HG03025 (cell line): Measurements from ENCODE around the gene LRRC8B.
"Not testable (repeated sequence)": the region's sequence is repeated elsewhere in the genome, so short reads cannot be mapped to it uniquely, and the experiment has no call there.

Experiments
- ATAC-seq: cut with Tn5 transposase; IDR thresholded peaks from one replicate; pipeline ENCODE4 v1.9.1; 2021; ENCODE audit warnings: mild to moderate bottlenecking, moderate library complexity; ENCODE audit not compliant: unreplicated experiment, low FRiP score

LRRC8B gene

DNA sequence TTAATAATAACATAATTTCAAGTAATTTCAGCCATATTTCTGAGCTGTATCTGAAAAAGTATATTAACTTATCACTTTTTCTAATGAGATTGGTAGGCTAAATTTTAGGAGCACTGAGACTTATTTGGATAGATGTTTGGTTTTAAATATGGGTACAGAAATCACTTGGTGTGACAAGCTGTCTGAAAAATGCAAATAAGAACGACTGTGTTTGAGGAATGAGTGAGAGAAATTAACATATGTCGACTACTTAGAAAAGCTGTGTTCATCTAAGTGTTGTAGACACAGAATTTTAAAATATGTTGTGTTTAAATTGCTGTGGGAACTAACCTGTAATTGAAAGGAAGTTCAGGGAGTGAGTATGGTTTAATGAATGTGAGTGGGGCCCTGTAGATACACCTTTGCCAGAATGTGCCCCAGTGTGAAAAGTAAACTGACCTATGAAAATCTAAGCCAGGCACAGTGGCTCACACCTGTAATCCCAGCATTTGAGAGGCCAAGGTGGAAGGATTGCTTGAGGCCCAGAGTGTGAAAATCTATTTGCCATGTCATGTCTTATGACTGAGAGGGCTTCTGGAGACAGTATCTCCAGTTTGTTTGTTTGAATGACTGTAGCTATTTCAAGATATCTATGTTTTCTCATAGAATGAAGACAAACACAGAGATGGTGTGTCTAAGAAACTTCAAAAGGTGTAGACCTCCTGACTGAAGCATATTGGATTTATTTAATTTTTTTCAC, 54.5 kb downstream of the LRRC8B start:
- ATAC-seq = no peak

DNA sequence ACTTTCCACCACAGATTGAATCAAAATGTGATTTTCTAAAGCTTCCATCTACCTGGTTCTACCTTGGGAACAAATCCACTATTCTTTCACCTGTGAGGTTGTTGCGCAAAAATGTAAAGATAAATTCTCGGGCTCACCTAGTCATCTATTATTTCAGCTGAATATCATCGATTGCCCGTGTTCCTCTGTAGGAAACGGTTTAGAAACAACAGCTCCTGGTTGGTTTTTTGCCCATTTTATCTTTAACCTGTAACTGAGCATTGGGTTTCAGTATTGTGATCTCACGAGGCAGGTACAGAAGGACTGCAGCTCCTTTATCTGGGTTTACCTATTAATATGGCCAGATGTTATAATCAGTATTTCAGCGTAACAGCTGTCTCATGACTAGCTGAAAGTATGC, 55.4 kb downstream of the LRRC8B start:
- ATAC-seq = no peak

DNA sequence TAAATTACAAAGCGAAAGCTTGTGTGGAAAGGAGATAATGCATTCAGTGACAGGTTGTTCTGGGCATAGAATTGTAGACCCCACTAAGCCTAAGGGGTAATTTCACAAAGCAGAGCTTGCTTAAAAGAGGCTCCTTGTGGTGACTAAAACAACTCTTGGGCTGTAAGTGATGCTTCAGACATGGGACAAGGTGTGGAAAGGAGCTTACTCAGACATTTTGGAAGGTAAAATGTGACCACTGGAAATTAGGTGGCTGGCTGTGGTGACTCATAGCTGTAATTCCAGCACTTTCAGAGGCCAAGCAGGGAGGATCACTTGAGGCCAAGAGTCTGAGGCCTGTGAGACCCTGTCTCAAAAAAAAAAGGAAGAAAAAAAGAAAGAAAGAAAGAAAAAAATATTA, 57.2 kb downstream of the LRRC8B start:
- no peak for ATAC-seq

DNA sequence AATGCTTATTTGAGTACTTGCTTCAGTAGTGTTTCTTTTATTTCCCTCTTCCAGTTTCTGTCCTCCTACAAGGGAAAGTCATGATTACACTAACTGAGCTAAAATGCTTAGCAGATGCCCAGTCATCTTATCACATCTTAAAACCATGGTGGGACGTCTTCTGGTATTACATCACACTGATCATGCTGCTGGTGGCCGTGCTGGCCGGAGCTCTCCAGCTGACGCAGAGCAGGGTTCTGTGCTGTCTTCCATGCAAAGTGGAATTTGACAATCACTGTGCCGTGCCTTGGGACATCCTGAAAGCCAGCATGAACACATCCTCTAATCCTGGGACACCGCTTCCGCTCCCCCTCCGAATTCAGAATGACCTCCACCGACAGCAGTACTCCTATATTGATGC, 57.9 kb downstream of the LRRC8B start:
- no peak for ATAC-seq

DNA sequence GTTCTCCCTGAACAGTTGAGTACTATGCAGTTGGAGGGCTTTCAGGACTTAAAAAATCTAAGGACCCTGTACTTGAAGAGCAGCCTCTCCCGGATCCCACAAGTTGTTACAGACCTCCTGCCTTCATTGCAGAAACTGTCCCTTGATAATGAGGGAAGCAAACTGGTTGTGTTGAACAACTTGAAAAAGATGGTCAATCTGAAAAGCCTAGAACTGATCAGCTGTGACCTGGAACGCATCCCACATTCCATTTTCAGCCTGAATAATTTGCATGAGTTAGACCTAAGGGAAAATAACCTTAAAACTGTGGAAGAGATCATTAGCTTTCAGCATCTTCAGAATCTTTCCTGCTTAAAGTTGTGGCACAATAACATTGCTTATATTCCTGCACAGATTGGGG, 59.6 kb downstream of the LRRC8B start:
- ATAC-seq = no peak

GRCh38 chr1:89584781-89585180, 60.2 kb downstream of the LRRC8B start:
- ATAC-seq = no peak

DNA sequence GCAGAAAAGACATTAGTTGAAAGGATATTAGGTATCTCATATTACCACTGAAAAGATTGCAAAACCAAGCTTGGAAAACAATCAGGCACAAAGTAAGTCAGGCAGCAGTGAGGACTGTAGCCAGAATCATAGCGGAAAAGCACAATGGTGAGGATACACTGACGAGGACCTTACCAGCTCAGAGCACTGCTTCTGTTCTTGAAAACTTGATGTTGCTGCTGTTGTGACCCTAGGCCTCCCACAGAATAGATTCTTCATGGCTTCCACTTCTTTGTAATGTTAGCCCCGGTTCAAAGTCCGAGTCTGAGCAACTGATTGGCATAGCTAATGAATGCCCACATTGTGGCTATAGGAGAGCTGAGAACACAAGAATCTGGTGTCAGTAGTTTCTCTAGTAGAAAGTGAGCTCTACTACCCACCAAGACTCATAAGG, 63.1 kb downstream of the LRRC8B start:
- ATAC-seq = no peak

DNA sequence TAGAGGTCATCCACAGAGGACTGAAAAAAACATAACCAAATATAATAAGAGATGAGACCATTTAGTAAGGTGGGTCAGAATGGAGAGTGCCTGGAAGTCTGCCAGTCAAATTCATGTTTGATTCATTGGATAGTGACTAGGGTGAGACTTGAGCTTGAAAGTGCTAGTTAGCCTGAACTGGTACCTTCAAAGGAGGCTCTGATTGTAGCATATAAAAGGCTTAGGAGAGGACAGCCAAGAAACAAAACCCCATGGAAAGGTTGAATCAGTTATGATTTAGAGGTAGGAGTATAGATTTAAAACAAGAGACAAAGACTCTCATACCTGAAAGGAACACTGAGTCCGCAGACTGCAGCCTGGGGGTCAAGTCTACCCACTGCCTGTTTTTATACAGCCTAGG, 63.9 kb downstream of the LRRC8B start:
- no peak for ATAC-seq

DNA sequence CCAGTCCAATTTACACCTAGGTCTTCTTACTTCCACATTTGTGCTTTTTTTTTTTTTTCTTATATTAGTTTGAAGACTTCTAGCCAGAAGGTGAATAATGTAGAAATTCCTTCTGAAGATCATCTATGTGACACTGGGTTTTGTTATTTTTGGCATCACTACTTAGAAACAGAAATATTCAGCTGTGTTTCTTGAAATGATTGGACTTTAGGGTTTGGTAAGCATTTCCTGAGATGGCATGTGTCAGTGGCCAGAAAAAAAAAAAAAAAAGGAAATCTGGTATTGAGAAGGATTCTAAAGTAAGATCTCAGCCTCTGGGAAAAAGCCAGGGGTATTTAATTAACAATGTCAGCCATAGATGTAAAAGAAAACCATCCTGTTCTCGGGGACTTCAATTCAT, 64.9 kb downstream of the LRRC8B start:
- ATAC-seq = no peak

- no peak for ATAC-seq
Observed at GRCh38 chr1:89590341-89591080, 65.9 kb downstream of the LRRC8B start.

GRCh38 chr1:89592861-89593302, 68.3 kb downstream of the LRRC8B start:
- not testable (repeated sequence) for ATAC-seq

DNA sequence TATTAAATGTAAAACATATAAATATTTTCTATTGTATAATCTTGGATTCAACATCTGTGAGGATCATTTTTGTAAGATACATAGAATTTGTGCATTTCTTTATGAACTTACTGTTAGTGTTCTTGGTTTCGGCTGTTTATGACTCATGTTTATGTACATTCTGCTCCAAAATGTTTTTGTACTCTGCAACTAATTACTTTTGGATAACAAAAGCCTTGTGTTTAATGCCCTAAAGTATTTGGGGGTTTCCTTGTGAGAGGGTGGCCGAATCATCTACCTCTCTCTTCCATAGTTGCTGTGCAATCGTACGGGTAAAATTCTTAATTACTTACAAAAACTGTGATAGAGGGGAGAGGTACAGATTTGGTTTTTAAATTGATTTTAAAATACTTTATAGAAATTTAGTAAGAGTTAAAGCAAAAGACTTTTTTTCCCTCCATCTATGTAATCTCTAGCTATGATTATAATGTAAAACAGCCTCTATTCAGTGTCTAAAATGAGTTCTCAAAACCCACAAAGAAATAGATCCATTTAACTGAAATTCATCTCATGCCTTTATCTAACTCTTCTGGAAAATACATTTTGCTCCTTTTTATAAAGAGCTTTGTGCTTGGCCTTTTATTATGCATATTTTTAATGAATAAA, 69.6 kb downstream of the LRRC8B start:
- no peak for ATAC-seq

DNA sequence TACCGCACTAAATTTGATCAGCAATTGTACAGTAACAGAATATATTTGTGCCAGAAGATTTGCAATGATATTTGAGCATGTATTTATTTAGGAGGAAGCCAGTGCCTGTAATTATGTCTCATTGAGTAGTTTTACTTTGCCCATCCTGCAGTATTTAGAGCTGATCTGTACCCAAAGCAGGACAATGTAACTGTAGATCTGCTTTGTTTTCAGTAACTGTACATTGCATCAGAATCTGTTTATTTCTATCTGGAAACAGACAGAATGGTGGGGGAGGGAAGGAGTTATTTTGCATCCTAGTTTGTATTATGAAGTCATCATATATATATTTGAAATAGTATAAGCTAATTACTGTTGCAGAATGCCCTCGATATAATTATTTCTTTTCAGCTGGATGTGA, 72.1 kb downstream of the LRRC8B start:
- no peak for ATAC-seq

GRCh38 chr1:89598450-89599331, 74.1 kb downstream of the LRRC8B start:
- ATAC-seq = no peak

GRCh38 chr1:89599332-89599630, 74.7 kb downstream of the LRRC8B start:
- no peak for ATAC-seq

DNA sequence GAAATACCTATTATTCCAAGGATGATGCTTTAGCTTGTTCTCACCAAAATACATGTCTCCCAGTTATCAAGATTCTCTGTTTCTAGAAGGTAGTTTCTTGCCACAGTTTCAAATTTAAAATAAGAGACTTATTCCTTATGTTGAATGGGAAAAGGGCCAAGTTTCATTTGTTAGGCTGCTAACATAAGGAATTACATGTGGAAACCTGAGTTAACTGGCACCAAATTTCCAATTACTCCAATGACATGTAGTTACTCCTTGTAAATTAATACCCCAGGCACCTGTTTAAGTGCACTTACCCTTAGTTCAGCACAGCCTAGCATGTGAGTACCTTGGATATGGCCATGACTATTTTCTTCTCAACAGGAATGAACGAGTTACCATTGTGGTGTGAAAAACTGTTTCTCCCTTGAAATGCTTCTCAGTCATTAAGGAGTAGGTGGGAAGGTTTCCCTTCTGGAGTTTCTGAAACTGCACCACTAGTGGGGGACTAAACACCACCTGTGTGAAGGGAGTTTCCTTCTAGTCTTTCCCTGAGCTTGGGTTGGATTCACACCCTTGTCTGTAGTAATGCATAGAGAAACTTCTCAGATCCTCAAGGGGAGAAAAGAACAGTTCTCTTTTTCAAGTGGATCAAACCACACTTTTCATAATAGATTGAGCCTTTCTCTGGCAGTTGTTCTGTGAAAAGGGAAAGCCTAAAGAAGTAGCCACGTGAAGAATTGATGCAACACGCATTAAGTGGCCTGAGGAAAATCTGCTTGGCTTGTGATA, 76.0 kb downstream of the LRRC8B start:
- ATAC-seq = no peak

GRCh38 chr1:89602871-89603404, 78.3 kb downstream of the LRRC8B start:
- ATAC-seq = no peak

DNA sequence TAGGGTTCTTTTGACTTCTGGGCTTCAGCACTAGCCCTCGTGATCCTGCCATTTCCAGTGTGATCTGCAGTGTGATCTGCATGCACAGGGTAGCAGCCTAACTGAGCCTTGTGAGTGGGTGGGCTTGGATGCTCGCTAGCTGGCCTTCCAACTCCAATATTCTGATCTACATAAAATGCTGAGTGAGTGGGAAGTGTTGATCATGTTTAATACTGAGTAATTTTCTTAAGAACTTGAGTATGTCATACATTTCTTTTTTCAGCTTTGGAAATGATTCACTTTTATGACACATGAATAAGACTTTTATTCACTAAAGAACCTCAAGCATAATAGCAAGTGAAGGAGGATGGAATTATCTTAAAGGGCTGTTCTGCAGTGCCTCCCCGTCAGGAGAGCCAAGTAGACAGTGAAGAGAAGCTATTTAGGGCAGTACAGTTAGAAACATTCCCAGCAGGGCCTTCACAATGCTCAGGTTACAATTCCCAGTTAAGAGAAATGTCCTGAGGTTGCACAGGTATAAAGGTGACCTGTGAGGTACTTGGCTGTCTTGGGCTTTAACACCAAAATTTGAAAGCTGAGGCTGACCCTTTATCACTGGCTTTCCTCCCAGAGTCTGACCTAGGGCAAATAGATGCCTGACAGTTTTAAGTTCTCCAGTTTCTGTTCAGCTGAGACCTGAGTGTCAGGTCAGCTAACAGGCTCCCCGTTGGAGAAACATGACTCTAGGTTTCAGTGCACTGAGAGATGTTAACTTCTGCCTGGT, 79.2 kb downstream of the LRRC8B start:
- no peak for ATAC-seq

DNA sequence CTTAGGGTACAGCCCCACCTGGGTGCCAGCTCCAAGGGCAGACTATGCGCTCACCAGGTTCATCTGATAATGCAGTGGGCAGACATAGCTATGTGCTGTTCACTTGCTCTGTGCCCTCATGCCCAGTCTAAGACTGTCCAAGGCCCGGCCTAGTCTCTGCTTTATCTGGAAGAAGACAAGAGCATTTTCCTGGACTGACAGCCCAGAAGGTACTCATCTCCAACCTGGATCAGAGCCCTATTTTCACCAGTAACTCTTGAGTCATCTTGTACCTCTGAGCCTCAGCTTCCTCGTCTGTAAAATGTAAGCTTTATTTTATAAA, 79.7 kb downstream of the LRRC8B start:
- no peak for ATAC-seq
